HS-27A (cell line): ENCODE measurements around the gene GRXCR1.

ENCODE experiments used
- DNase-seq: peaks from one replicate; pipeline ENCODE4 v3.0.0-alpha.2; 2012; ENCODE audit warnings: low read depth, missing footprints

Gene GRXCR1

GRCh38 chr4:42892413-42892812 lies at the start of gene GRXCR1:
Gene GRXCR1 (plus strand): TSS chr4:42892713. CDS start chr4:42893267, 554 bp downstream.
- no peak for DNase-seq

- no peak for DNase-seq
These were observed 48.8 kb upstream of the GRXCR1 start for GRCh38 chr4:42843694-42844093.

GRCh38 chr4:42844422-42845070 lies 48.0 kb upstream of the GRXCR1 start:
- no peak for DNase-seq

- DNase-seq: no peak
These were observed 46.9 kb upstream of the GRXCR1 start for GRCh38 chr4:42845586-42845985.

- no peak for DNase-seq
These were observed 36.7 kb upstream of the GRXCR1 start for GRCh38 chr4:42855779-42856178.

GRCh38 chr4:42865572-42866189 lies 26.8 kb upstream of the GRXCR1 start:
- DNase-seq: no peak

GRCh38 chr4:42871261-42871660 lies 21.3 kb upstream of the GRXCR1 start:
- DNase-seq: no peak

GRCh38 chr4:42871671-42872290 lies 20.7 kb upstream of the GRXCR1 start:
- no peak for DNase-seq

GRCh38 chr4:42878863-42879262 lies 13.7 kb upstream of the GRXCR1 start:
- DNase-seq: no peak

GRCh38 chr4:42881253-42881652 lies 11.3 kb upstream of the GRXCR1 start:
- no peak for DNase-seq

- no peak for DNase-seq
These were observed 869 bp upstream of the GRXCR1 start for GRCh38 chr4:42891644-42892043.

- DNase-seq: no peak
These were observed 2.9 kb downstream of the GRXCR1 start for GRCh38 chr4:42895452-42895851.

- DNase-seq: no peak
These were observed 12.5 kb downstream of the GRXCR1 start for GRCh38 chr4:42904986-42905385.

- no peak for DNase-seq
These were observed 13.1 kb downstream of the GRXCR1 start for GRCh38 chr4:42905591-42905990.

- no peak for DNase-seq
These were observed 13.8 kb downstream of the GRXCR1 start for GRCh38 chr4:42906341-42906740.

- DNase-seq: no peak
These were observed 14.6 kb downstream of the GRXCR1 start for GRCh38 chr4:42906891-42907759.

- no peak for DNase-seq
These were observed 17.9 kb downstream of the GRXCR1 start for GRCh38 chr4:42910459-42910858.

GRCh38 chr4:42914937-42915336 lies 22.4 kb downstream of the GRXCR1 start:
- DNase-seq: no peak

GRCh38 chr4:42915484-42915883 lies 23.0 kb downstream of the GRXCR1 start:
- DNase-seq: no peak

- DNase-seq: no peak
These were observed 24.8 kb downstream of the GRXCR1 start for GRCh38 chr4:42917296-42917695.

GRCh38 chr4:42923431-42923830 lies 30.9 kb downstream of the GRXCR1 start:
- no peak for DNase-seq

GRCh38 chr4:42925921-42926320 lies 33.4 kb downstream of the GRXCR1 start:
- no peak for DNase-seq

GRCh38 chr4:42927946-42928345 lies 35.4 kb downstream of the GRXCR1 start:
- DNase-seq: no peak
